ENCODE data around the gene SLC2A13. TPM values are rescaled to one million over a fixed set of nuclear protein-coding genes. Genes with fewer than 3 reads are reported as not detected.

SLC2A13 gene
- total RNA-seq, 1 experiment from 2014 or later = 1.6 TPM

DNA sequence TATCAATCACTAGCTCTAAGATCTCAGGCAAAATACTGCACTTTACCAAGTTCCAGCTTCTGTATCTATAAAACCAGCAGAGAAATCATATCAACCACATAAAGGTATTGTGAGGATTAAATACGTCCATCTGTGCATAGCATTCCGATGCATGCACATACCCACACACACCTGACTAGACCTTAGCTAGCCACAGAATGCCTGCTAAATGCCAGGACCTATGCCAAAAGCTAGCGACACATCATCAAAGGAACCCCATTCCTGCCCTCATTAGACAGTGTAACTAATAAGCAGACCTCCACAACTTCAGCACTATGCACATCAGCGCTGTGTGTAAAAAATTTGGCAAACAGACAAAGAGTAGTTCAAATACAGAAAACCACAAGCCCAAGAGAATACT, 185.2 kb downstream of the SLC2A13 start:
- H3K36me3 ChIP-seq (ENCODE audit: low read depth) = no peaks in the 10 kb centered on the region
- no peak overlapping the region for H3K27ac ChIP-seq
- H3K27me3 ChIP-seq (ENCODE audit: insufficient read depth, low read depth) = no peaks in the 10 kb centered on the region
- H3K79me2 ChIP-seq (ENCODE audit: low read depth) = no peaks in the 10 kb centered on the region
- no peaks in the 10 kb centered on the region for H3K9me3 ChIP-seq (ENCODE audit: insufficient read depth, low read depth)
- no peaks in the 10 kb centered on the region for H3F3A ChIP-seq (ENCODE audit: insufficient read depth, low read depth)
- no peak overlapping the region for H2AFZ ChIP-seq
- H3K9me2 ChIP-seq (ENCODE audit: insufficient read depth) = no peaks in the 10 kb centered on the region
- ChIA-PET POLR2A (ENCODE audit: unreplicated experiment) (no interaction called here), CTCF (no interaction called here)
- no peak overlapping the region for H3K4me2 ChIP-seq
- no peaks in the 10 kb centered on the region for H3K4me1 ChIP-seq (replicated peaks; ENCODE audit: insufficient read depth)
- no peak overlapping the region for H3K4me3 ChIP-seq
- no peak for DNase-seq
- TF ChIP-seq EZH2 (IDR thresholded peaks at IDR 0.05; ENCODE audit: low read depth) = no peak
- no peak for TF ChIP-seq CTCF (conservative IDR thresholded peaks at IDR 0.05)
- no TSS peak for BruUV-seq (replicated peaks)
- intact Hi-C loops (cut with micrococcal nuclease; ENCODE audit: unreplicated experiment) = no loop called here
- no peaks in the 10 kb centered on the region for H4K20me1 ChIP-seq (ENCODE audit: insufficient read depth)

GRCh38 chr12:39920222-39920621, 185.7 kb downstream of the SLC2A13 start:
- Histone ChIP-seq H3K4me2 (no peak overlapping the region), H3K36me3 (ENCODE audit: low read depth) (no peaks in the 10 kb centered on the region), H2AFZ (no peak overlapping the region), H3K4me3 (no peak overlapping the region), H3K27ac (no peak overlapping the region), H3K9me3 (ENCODE audit: insufficient read depth, low read depth) (no peaks in the 10 kb centered on the region), H4K20me1 (ENCODE audit: insufficient read depth) (no peaks in the 10 kb centered on the region), H3K4me1 (replicated peaks; ENCODE audit: insufficient read depth) (no peaks in the 10 kb centered on the region), H3K79me2 (ENCODE audit: low read depth) (no peaks in the 10 kb centered on the region), H3K9me2 (ENCODE audit: insufficient read depth) (no peaks in the 10 kb centered on the region), H3K27me3 (ENCODE audit: insufficient read depth, low read depth) (no peaks in the 10 kb centered on the region), H3F3A (ENCODE audit: insufficient read depth, low read depth) (no peaks in the 10 kb centered on the region)
- DNase-seq = no peak
- BruUV-seq (replicated peaks) = no TSS peak
- CTCF ChIA-PET = no interaction called here
- POLR2A ChIA-PET (ENCODE audit: unreplicated experiment) = no interaction called here
- TF ChIP-seq EZH2 (IDR thresholded peaks at IDR 0.05; ENCODE audit: low read depth) (no peak), CTCF (conservative IDR thresholded peaks at IDR 0.05) (no peak)
- intact Hi-C loops (cut with micrococcal nuclease; ENCODE audit: unreplicated experiment) = no loop called here

DNA sequence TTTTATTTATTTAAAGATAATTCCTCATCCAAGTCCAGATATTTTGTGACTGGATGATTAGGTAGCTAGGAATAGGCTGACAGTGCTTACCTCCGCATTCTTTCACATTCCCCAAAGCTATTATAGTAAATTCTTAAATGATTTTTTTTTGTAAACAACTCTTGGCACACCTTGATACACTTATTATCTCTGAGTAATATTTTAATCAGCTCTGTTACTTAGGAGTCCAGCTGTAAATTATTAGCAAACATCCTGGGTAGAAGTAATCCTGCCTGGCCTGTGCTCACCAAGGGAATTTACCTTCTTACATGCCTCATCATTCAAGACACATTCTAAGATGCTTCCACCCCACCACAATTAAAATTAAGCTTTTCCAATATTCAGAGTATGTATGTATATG, 186.1 kb downstream of the SLC2A13 start:
- no peaks in the 10 kb centered on the region for H3K4me1 ChIP-seq (replicated peaks; ENCODE audit: insufficient read depth)
- no peak overlapping the region for H3K27ac ChIP-seq
- H2AFZ ChIP-seq = no peak overlapping the region
- H4K20me1 ChIP-seq (ENCODE audit: insufficient read depth) = no peaks in the 10 kb centered on the region
- no peaks in the 10 kb centered on the region for H3K27me3 ChIP-seq (ENCODE audit: insufficient read depth, low read depth)
- no peaks in the 10 kb centered on the region for H3K79me2 ChIP-seq (ENCODE audit: low read depth)
- H3F3A ChIP-seq (ENCODE audit: insufficient read depth, low read depth) = no peaks in the 10 kb centered on the region
- ChIA-PET CTCF (no interaction called here), POLR2A (ENCODE audit: unreplicated experiment) (no interaction called here)
- no peaks in the 10 kb centered on the region for H3K36me3 ChIP-seq (ENCODE audit: low read depth)
- no peak for TF ChIP-seq CTCF (conservative IDR thresholded peaks at IDR 0.05)
- TF ChIP-seq EZH2 (IDR thresholded peaks at IDR 0.05; ENCODE audit: low read depth) = no peak
- H3K9me3 ChIP-seq (ENCODE audit: insufficient read depth, low read depth) = no peaks in the 10 kb centered on the region
- H3K4me3 ChIP-seq = no peak overlapping the region
- intact Hi-C loops (cut with micrococcal nuclease; ENCODE audit: unreplicated experiment) = no loop called here
- no TSS peak for BruUV-seq (replicated peaks)
- H3K9me2 ChIP-seq (ENCODE audit: insufficient read depth) = no peaks in the 10 kb centered on the region
- H3K4me2 ChIP-seq = no peak overlapping the region
- DNase-seq = no peak
